ENCODE results near the gene ERP27. TPM values are rescaled to one million over a fixed set of nuclear protein-coding genes. Genes with fewer than 3 reads are reported as not detected.

The ERP27 gene
- total and polyA plus RNA-seq, 2 of the 8 experiments (the other 6 are each of a cell fraction or from before 2014, with no cell fraction given), result not detected

DNA sequence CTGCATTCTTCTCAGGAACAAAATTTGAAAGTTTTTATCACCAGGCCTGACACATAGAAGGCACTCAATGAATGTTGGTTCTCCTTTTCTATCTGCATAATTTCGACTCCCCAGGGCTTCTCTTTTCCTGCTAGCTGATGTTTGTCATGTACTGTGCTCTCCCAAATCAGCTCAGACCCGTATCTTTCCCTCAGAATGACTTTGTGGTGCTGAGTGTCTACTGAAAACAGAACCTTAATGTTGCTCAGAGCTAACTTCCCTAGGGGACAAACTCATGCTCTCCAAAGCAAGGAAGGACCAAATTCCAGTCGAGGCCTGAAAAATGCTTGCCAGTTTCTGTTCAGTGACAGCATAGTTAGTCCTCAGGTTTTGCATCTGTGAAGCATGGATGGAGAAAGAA lies 21.1 kb upstream of the ERP27 start:
- no peak overlapping the region for H2BK12ac ChIP-seq (ENCODE audit: low read depth, low read length)
- H3K36me3 ChIP-seq (ENCODE audit: control insufficient read depth in 2 of 4, insufficient read depth in 4 of 4, low read length in 3 of 4), result no peaks in the 10 kb centered on the region
- no peaks in the 10 kb centered on the region for H4K20me1 ChIP-seq (replicated peaks in 1 of 2; ENCODE audit: control insufficient read depth in 1 of 2, insufficient read depth in 2 of 2, low read length in 2 of 2)
- no peak overlapping the region for H3K23ac ChIP-seq (ENCODE audit: insufficient read length)
- H3K56ac ChIP-seq (replicated peaks; ENCODE audit: insufficient read length, low read depth, low read length), result no peak overlapping the region
- H3K14ac ChIP-seq (ENCODE audit: insufficient read length), result no peak overlapping the region
- DNase-seq (ENCODE audit: low read depth in 1 of 2, low spot score in 2 of 2) (no peak), FAIRE-seq (no peak)
- WGBS, 2 experiments (ENCODE audit: extremely low coverage in 1 of 2, insufficient coverage in 1 of 2, insufficient read length in 1 of 2, insufficient replicate concordance in 2 of 2, low coverage in 1 of 2, low lambda C conversion rate in 2 of 2, missing lambda C conversion rate in 1 of 2), result 77% methylated on average over 3 of the region's 3 CpGs; no CpG with 5 or more reads in 1 of the 2 experiments
- POLR2A ChIA-PET (ENCODE audit: partially characterized antibody), result no interaction called here
- H3K4ac ChIP-seq (replicated peaks; ENCODE audit: insufficient read length, low read depth, low read length), result no peak overlapping the region
- no peak overlapping the region for H3K18ac ChIP-seq (ENCODE audit: extremely low read depth, low read length)
- H4K5ac ChIP-seq (ENCODE audit: insufficient read length, low read depth, low read length), result no peak overlapping the region
- H3K4me1 ChIP-seq (replicated peaks in 1 of 4; ENCODE audit: control insufficient read depth in 3 of 4, insufficient read depth in 4 of 4, low read length in 3 of 4), result no peaks in the 10 kb centered on the region
- no peaks in the 10 kb centered on the region for H3K9me3 ChIP-seq (ENCODE audit: insufficient read depth in 2 of 2, low read depth in 1 of 2, low read length in 1 of 2)
- H4K8ac ChIP-seq (ENCODE audit: extremely low read depth, insufficient read depth, low read length), result no peak overlapping the region
- H3K79me2 ChIP-seq (ENCODE audit: control insufficient read depth in 1 of 2, insufficient read depth in 2 of 2, low read length in 2 of 2), result no peaks in the 10 kb centered on the region
- no peak overlapping the region for H2AFZ ChIP-seq (ENCODE audit: low read length)
- no peak overlapping the region for H3K9ac ChIP-seq (replicated peaks in 1 of 4; ENCODE audit: extremely low read depth in 1 of 4, low read depth in 3 of 4, low read length in 3 of 4)
- no peak overlapping the region for H4K91ac ChIP-seq (replicated peaks; ENCODE audit: insufficient read length, low read length)
- H3K79me1 ChIP-seq (ENCODE audit: low read depth, low read length), result no peaks in the 10 kb centered on the region
- no peak overlapping the region for H2BK120ac ChIP-seq (replicated peaks; ENCODE audit: low read depth, low read length)
- H2AK5ac ChIP-seq (ENCODE audit: low read depth, low read length), result no peak overlapping the region
- H3K4me3 ChIP-seq (ENCODE audit: extremely low read depth in 1 of 4, insufficient read depth in 2 of 4, low read depth in 3 of 4, low read length in 4 of 4), result no peak overlapping the region
- CTCF ChIA-PET (ENCODE audit: partially characterized antibody), result interaction anchor here (0.8 to 3.7 kb wide), 3 partner anchors 9 to 23 kb away, joined by 3 to 9 read pairs (median 3); partner anchors contain the start of gene ERP27
- TF ChIP-seq SP2 (IDR thresholded peaks at IDR 0.05; ENCODE audit: low read length) (no peak), CTBP2 (IDR thresholded peaks at IDR 0.05; ENCODE audit: borderline replicate concordance, insufficient read depth, insufficient read length, low read length) (no peak), SIX5 (IDR thresholded peaks at IDR 0.05; ENCODE audit: low read depth, low read length) (no peak), KDM4A (IDR thresholded peaks at IDR 0.05; ENCODE audit: low read depth, low read length, severe bottlenecking) (no peak), ATF3 (IDR thresholded peaks at IDR 0.05; ENCODE audit: insufficient read depth, low read depth, low read length) (no peak), JUN (IDR thresholded peaks at IDR 0.05; ENCODE audit: low read depth, low read length) (no peak), CEBPB (IDR thresholded peaks at IDR 0.05; ENCODE audit: low read depth, low read length) (no peak), KDM5A (IDR thresholded peaks at IDR 0.05; ENCODE audit: low read length) (no peak), TCF12 (IDR thresholded peaks at IDR 0.05; ENCODE audit: low read depth, low read length) (no peak), EP300 (IDR thresholded peaks at IDR 0.05; ENCODE audit: borderline replicate concordance in 1 of 2, low read depth in 2 of 2, low read length in 2 of 2) (no peak), TAF7 (optimal IDR thresholded peaks at IDR 0.05; ENCODE audit: borderline replicate concordance, low read depth, low read length) (no peak)
- H3K27me3 ChIP-seq (replicated peaks in 1 of 4; ENCODE audit: control insufficient read depth in 3 of 4, extremely low read depth in 1 of 4, insufficient read depth in 3 of 4, low read length in 3 of 4), result no peaks in the 10 kb centered on the region
- H2BK20ac ChIP-seq (ENCODE audit: low read length), result no peak overlapping the region
- H3K4me2 ChIP-seq (ENCODE audit: insufficient read depth in 1 of 2, low read depth in 2 of 2, low read length in 2 of 2), result no peak overlapping the region
- H3K27ac ChIP-seq (ENCODE audit: low read depth, low read length), result no peak overlapping the region
- no peak overlapping the region for H2BK5ac ChIP-seq (ENCODE audit: low read depth, low read length)
- H2BK15ac ChIP-seq (ENCODE audit: low read length), result no peak overlapping the region
- no peaks in the 10 kb centered on the region for H3K23me2 ChIP-seq (ENCODE audit: low read depth, low read length)

Data from H1 (cell line).